DND-41 (cell line): ENCODE data around the gene TRAF3IP1.

ENCODE experiments used
- ATAC-seq: fragments of 200-7000 bp; cut with Tn5 transposase; 3 replicates; pipeline ENCODE4 v1.9.1; 2021; ENCODE audit warnings: low read depth; ENCODE audit not compliant: insufficient read depth
- DNase-seq: peaks from one replicate; pipeline ENCODE4 v3.0.0-alpha.2; 2020
- H2AFZ ChIP-seq: 2 replicates; pipeline ENCODE4 v1.6.0; 2012; ENCODE audit warnings: low read depth, low read length
- H3K27ac ChIP-seq: 2 replicates; pipeline ENCODE4 v1.5.1; 2012; ENCODE audit warnings: low read length, inconsistent platforms
- H3K27me3 ChIP-seq: fragments of 200-600 bp; sonication (generic); 2 replicates; pipeline ENCODE4 v1.6.0; 2012; ENCODE audit warnings: low read length, mild to moderate bottlenecking, inconsistent platforms; ENCODE audit not compliant: insufficient read depth, poor library complexity
- H3K36me3 ChIP-seq: 2 replicates; pipeline ENCODE4 v1.5.1; 2012; ENCODE audit warnings: low read length, inconsistent platforms; ENCODE audit not compliant: insufficient read depth
- H3K4me1 ChIP-seq: 2 replicates; pipeline ENCODE4 v1.5.1; 2012; ENCODE audit warnings: mild to moderate bottlenecking, low read length; ENCODE audit not compliant: insufficient read depth
- H3K4me2 ChIP-seq: 2 replicates; pipeline ENCODE4 v1.6.0; 2012; ENCODE audit warnings: mild to moderate bottlenecking, moderate library complexity, low read length, inconsistent platforms; ENCODE audit not compliant: insufficient read depth
- H3K4me3 ChIP-seq, 2 experiments: fragments of 200-600 bp in 1 of 2; shearing (Covaris generic) in 1 of 2; 2 replicates each; pipeline ENCODE4 v1.5.1; 2012 to 2016; ENCODE audit warnings: inconsistent platforms in 2 of 2, low read length in 2 of 2, mild to moderate bottlenecking in 2 of 2, low read depth in 1 of 2, moderate library complexity in 1 of 2
- H3K79me2 ChIP-seq: 2 replicates; pipeline ENCODE4 v1.6.0; 2012; ENCODE audit warnings: low read length, inconsistent platforms; ENCODE audit not compliant: insufficient read depth
- H3K9ac ChIP-seq: 2 replicates; pipeline ENCODE4 v1.6.0; 2012; ENCODE audit warnings: low read depth, mild to moderate bottlenecking, inconsistent platforms, low read length, moderate library complexity
- H3K9me3 ChIP-seq: 2 replicates; pipeline ENCODE4 v1.5.1; 2012; ENCODE audit warnings: low read length, moderate library complexity, mild to moderate bottlenecking, inconsistent platforms; ENCODE audit not compliant: insufficient read depth, severe bottlenecking
- H4K20me1 ChIP-seq: 2 replicates; pipeline ENCODE4 v1.6.0; 2012; ENCODE audit warnings: low read length; ENCODE audit not compliant: insufficient read depth
- CTCF ChIP-seq: IDR thresholded peaks from 2 replicates; pipeline ENCODE4 v1.5.1; 2012; ENCODE audit warnings: borderline replicate concordance, low read length, moderate library complexity, mild to moderate bottlenecking; ENCODE audit not compliant: poor library complexity, severe bottlenecking; ENCODE audit errors: extremely low read depth
- EZH2 ChIP-seq: IDR thresholded peaks from 3 replicates; pipeline ENCODE4 v1.6.1; 2012; ENCODE audit warnings: borderline replicate concordance, low read depth, mild to moderate bottlenecking, moderate library complexity, low read length, inconsistent platforms; ENCODE audit not compliant: severe bottlenecking

Gene TRAF3IP1

GRCh38 chr2:238350150-238350897 lies 30.0 kb downstream of the TRAF3IP1 start:
- no peaks in the 10 kb centered on the region for H3K27me3 ChIP-seq
- H4K20me1 ChIP-seq, result peaks cover 5% of the 10 kb centered on the region
- no peak overlapping the region for H2AFZ ChIP-seq
- no peak overlapping the region for H3K9ac ChIP-seq
- H3K79me2 ChIP-seq, result no peaks in the 10 kb centered on the region
- TF ChIP-seq CTCF (no peak), EZH2 (no peak)
- H3K4me2 ChIP-seq, result no peak overlapping the region
- ATAC-seq (no peak), DNase-seq (no peak)
- H3K36me3 ChIP-seq, result peaks cover 18% of the 10 kb centered on the region
- no peak overlapping the region for H3K27ac ChIP-seq
- no peaks in the 10 kb centered on the region for H3K4me1 ChIP-seq
- H3K9me3 ChIP-seq, result no peaks in the 10 kb centered on the region
- no peak overlapping the region for H3K4me3 ChIP-seq

GRCh38 chr2:238351315-238351714 lies 31.0 kb downstream of the TRAF3IP1 start:
- no peak overlapping the region for H2AFZ ChIP-seq
- ATAC-seq (no peak), DNase-seq (no peak)
- H3K4me3 ChIP-seq, result no peak overlapping the region
- H3K9ac ChIP-seq, result no peak overlapping the region
- TF ChIP-seq EZH2 (no peak), CTCF (no peak)
- H3K36me3 ChIP-seq, result peaks cover 18% of the 10 kb centered on the region
- no peaks in the 10 kb centered on the region for H3K4me1 ChIP-seq
- H3K27me3 ChIP-seq, result no peaks in the 10 kb centered on the region
- H3K79me2 ChIP-seq, result no peaks in the 10 kb centered on the region
- H3K4me2 ChIP-seq, result no peak overlapping the region
- no peaks in the 10 kb centered on the region for H3K9me3 ChIP-seq
- no peak overlapping the region for H3K27ac ChIP-seq
- H4K20me1 ChIP-seq, result peaks cover 5% of the 10 kb centered on the region; the same call in 1 of the 2 replicates

GRCh38 chr2:238352361-238352760 lies 32.0 kb downstream of the TRAF3IP1 start:
- DNase-seq, result no peak
- no peak overlapping the region for H3K9ac ChIP-seq
- no peak overlapping the region for H3K4me2 ChIP-seq
- H3K4me1 ChIP-seq, result no peaks in the 10 kb centered on the region
- H3K4me3 ChIP-seq, result no peak overlapping the region
- TF ChIP-seq CTCF (no peak), EZH2 (no peak)
- no peaks in the 10 kb centered on the region for H3K9me3 ChIP-seq
- H3K27me3 ChIP-seq, result no peaks in the 10 kb centered on the region
- ATAC-seq, result no peak
- peaks cover 5% of the 10 kb centered on the region; the same call in 1 of the 2 replicates for H4K20me1 ChIP-seq
- peaks cover 25% of the 10 kb centered on the region for H3K36me3 ChIP-seq
- no peak overlapping the region for H2AFZ ChIP-seq
- H3K27ac ChIP-seq, result no peak overlapping the region
- no peaks in the 10 kb centered on the region for H3K79me2 ChIP-seq
